Medulla oblongata (tissue), 1 donor: ENCODE measurements around the gene MCF2L2.
"Not testable (repeated sequence)": the region's sequence is repeated elsewhere in the genome, so short reads cannot be mapped to it uniquely, and the experiment has no call there.

Experiments
- DNase-seq: peaks from one replicate; pipeline ENCODE4 v3.0.0-alpha.2; 2015; ENCODE audit errors: extremely low spot score

Gene MCF2L2, protein sequence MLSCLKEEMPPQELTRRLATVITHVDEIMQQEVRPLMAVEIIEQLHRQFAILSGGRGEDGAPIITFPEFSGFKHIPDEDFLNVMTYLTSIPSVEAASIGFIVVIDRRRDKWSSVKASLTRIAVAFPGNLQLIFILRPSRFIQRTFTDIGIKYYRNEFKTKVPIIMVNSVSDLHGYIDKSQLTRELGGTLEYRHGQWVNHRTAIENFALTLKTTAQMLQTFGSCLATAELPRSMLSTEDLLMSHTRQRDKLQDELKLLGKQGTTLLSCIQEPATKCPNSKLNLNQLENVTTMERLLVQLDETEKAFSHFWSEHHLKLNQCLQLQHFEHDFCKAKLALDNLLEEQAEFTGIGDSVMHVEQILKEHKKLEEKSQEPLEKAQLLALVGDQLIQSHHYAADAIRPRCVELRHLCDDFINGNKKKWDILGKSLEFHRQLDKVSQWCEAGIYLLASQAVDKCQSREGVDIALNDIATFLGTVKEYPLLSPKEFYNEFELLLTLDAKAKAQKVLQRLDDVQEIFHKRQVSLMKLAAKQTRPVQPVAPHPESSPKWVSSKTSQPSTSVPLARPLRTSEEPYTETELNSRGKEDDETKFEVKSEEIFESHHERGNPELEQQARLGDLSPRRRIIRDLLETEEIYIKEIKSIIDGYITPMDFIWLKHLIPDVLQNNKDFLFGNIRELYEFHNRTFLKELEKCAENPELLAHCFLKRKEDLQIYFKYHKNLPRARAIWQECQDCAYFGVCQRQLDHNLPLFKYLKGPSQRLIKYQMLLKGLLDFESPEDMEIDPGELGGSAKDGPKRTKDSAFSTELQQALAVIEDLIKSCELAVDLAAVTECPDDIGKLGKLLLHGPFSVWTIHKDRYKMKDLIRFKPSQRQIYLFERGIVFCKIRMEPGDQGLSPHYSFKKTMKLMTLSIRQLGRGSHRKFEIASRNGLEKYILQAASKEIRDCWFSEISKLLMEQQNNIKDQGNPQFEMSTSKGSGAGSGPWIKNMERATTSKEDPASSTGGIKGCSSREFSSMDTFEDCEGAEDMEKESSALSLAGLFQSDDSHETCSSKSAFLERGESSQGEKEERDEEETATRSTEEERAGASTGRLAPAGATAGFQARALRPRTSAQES

DNA sequence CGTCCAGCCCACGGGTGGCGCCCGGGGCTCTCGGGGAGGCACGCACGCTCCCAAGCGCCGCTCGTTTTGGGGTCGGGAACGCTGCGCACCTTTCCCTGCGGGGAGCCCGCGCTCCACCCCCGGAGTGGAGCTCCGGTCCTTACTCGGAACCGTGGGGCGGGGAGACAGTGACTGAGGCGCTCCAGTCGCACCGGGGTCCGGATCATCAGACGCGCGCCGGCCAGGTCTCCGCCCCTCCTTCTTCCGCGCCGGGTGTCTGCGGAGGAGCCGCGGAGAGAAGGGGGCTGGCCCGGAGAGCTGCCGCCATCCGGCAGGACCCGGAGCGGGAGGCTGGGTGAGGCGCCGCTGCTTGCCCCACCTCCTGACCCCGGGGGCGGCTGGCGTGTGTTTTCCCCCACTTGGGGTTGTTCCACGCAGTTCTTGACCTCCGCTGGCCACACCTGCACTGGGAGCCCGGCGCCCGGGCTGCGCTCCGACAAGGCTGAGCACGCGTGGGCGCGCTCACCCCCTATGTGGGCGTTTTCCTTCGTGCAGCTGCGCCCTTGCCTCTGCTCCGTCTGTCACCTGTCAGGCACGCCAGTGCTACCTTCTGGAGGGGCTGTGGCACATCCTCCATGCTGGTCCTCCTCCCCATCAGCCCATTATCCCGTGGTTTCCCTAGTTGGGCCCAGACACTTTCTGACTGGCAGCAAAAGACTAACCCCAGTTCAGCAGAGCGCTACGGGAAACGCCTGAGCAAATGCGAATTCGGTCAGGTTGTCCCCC lies at the start of gene MCF2L2:
TSS of gene MCF2L2 (minus strand) at position 173 of the 765 bp plus-strand sequence. CDS start 642 bp downstream, outside the sequence.
- DNase-seq, result no peak

DNA sequence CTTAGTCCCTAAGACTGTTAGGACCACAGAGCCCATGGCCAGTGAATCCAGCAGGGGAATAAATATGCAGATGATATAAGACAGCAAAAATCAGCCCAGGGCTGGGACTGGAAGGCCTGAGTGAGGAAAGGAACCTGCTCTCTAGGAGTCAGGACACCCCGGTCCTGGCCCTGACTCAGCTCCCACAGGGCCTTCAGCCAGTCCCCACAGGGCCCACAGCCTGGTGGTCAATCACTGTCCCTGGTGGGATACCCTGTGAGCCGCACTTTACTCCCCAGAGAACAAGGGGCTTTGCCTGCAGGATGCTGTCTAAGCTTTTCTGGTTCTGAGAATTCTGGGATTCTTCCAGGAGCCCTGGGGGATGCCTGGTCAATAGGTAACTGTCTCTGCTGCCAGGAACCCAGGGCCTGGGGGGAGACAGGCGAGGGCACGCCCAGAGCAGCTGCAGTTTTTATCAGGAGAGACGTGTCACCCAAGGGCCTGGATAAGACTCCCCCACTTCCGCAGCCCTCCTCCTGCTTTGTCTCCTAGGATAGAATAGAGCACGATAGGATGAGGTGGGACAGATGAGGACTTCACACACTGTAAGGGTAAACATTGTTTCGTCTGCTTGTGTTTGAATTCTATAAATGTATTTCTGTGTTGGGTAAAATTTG lies 49.5 kb upstream of the MCF2L2 start:
- no peak for DNase-seq

DNA sequence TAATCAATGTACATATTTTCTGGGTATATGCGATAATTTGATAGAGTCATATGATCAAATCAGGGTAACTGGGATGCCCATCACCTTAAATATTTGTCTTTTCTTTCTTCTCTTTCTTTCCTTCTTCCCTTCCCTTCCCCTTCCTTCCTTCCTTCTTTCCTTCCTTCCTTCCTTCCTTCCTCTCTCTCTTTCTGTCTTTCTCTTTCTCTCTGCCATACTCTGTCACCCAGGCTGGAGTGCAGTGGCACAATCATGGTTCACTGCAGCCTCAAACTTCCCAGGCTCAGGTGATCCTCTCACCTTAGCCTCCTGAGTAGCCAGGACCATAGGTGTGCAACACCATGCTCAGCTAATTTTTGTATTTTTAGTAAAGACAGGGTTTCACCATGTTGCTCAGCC lies 47.3 kb upstream of the MCF2L2 start:
- DNase-seq, result not testable (repeated sequence)

DNA sequence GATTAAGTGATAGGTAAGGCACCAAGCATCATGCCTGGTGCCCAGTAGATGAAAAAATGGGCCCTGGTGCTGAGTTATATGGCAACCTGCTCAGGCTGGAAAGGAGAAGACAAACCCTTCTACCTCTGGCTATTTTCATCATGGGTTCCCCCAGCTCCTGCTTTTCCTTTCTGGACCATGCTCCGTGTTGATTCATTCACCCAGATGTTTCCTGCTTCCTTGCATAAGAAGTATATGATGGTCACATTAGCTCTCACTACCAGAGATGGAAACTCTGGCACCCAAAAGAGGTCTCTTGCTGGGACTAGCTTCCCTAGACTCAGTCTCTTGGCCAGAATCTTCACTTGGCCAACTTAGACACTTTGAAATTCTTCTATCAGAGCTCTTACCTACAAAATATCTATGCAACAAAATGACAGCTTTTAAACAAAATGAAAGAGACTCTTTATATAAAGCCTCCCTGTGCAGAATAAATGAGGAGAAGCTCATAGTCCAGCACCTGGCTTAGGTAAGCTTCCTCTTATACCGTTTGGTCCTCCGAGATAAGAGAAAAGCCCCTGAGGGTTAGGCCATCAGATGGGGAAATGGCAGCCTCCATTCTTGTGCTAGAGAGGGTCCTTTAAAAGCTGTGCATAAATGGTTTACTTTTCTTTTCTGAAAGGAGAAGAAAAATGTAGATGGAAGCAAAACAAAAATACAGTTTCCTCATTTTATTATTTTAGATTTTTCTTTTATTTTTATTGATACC lies 46.8 kb upstream of the MCF2L2 start:
- no peak for DNase-seq

DNA sequence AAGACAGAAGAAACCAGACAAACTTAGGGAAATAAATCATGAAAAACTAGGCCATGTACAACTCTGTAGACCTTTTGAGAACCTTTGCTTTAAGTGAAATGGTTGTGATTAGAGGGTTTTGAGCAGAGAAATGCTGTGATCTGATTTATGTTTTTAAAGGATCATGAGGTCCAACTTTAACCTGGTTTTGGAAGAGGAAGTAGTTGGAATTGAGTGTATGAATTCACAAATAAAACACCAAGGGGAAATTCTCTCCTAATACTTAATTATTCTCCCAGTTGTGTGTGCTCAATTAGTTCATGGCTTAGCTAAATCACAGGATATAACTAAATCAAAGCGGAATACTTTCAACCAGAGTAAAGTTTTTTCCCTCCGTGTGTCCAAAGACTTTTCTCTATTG lies 45.5 kb upstream of the MCF2L2 start:
- DNase-seq, result no peak

DNA sequence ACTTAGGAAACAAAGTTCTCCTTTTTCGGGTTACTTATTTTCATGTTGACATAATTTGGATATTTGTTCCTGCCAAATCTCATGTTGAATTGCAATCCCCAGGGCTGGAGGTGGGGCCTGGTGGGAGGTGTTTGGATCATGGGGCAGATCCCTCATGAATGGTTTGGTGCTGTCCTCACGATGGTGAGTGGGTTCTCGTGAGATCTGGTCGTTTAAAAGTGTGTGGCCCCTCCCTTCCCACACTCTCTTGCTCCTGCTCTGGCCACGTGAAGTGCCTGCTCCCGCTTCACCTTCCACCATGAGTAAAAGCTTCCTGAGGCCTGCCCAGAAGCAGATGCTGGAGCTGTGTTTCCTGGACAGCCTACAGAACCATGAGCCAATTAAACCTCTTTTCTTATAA lies 43.7 kb upstream of the MCF2L2 start:
- no peak for DNase-seq

DNA sequence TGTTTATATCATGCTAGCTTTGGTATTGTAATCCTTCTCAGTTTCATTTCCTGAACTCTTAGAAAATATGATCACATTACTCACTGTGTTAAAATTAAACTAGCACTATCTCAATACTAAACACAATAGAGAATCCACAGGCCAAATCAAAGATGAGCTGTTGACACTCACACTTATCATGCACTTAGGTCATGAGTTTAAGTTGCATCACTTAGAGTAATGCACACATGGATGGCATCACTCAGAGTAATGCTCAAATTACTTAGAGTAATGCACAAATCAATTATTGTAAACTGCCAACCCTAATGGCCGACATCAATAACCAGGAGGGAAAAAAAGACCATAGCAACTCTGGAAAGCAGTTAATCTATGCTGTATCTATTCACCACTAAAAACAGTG lies 40.0 kb upstream of the MCF2L2 start:
- no peak for DNase-seq

DNA sequence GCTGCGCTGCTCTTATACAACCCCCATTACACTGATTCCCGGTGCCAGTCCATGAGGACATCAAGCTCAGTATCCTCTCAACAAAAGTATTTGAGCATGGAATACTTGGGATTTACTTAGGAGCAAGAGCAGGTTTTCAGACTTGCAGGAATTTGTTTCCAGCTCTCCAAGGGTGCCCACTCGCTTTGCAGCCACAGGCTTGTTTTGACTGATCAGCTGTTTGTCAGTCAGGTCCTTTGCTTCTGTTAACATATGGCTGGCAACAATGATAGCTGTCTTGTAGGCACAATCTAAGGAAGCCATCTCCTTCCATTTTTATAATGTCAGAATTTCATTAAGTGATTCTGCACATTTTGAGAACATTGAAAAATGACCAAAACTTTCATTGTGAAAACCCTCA lies 38.2 kb upstream of the MCF2L2 start:
- DNase-seq, result no peak

DNA sequence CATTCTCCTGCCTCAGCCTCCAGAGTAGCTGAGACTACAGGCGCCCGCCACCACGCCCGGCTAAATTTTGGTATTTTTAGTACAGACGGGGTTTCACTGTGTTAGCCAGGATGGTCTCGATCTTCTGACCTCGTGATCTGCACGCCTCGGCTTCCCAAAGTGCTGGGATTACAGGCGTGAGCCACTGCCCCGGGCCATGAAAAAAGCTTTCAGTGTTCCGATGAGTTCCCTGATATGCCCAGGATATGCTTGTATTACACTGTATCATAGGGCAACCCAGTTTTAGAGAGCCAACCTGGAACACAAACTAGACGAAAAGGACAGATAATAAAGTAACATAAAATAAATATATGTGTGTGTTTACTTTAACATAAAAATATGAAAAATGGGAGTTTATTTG lies 37.3 kb upstream of the MCF2L2 start:
- DNase-seq, result not testable (repeated sequence)

DNA sequence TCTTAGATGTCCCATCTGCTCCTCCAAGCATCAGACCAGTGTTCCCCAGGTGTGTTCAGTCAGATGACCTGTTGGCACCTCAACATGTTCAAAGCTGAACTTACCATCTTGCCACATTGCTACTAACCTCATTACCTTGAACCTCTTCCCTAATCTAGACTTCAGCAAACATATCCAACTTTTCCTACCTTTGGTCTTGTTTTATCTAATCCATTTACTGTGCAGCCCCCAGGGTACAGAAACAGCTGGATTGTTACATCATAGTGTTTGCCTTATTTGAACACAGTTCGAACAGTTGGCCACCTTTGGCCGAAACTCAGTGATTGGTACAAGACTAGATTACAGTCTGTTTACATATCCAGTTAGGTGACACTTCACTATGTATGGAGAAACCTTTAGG lies 36.1 kb upstream of the MCF2L2 start:
- no peak for DNase-seq

DNA sequence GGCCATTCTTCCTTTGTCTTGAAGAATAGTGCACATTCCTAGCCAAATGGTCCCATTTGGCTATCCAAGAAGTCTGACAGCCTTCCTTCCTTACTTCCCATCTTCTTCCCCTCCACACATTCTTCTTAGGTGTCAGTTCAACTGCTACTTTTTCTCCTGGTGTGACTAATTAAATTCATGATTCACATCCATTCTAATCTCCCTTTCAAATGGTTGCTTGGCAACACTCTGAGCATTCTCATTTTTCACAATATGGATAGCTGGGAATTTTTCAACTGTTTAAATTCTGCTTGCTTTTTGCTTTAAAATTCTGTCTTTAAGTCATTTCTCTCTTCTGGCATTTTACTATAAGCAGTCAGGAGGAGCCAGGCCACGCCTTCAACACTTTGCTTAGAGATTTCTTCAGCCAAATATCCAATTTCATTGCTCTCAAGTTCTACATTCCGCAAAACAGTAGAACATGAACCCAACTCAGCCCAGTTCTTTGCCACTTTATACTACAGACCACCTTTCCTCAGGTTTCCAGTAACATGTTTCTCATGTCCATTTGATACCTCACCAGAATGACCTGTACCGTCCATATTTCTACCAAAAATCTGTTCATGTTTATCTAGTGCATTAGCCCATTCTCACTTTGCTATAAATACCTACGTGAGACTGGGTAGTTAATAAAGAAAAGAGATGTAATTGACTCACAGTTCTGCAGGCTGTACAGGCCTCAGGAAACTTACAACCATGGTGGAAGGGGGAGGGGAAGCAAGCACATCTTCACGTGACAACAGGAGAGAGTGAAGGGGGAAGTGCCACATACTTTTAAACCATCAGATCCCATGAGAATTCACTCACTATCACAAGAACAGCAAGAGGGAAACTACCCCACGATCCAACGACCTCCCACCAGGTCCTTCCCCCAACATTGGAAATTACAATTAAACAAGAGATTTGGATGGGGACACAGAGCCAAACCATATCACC lies 31.9 kb upstream of the MCF2L2 start:
- DNase-seq, result no peak

DNA sequence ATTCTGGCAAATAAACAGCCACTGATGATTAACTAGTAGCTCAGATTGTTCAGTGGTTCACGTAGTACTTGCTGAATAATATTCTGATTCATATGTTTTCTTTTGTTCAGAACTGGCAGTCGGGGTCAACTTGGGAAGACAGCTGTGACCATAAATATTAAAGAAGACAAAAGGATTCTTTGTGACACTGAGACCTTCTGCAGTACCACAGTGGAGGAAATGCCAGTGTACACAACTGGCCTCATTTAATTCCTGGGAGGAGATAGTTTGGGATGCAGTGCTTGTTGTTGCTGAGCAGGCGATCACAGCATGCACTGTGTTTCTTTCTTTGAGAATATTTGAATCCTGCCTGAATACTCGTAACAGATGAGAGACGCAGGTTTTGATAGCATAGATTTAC lies 26.7 kb upstream of the MCF2L2 start:
- DNase-seq, result peak; percentile 84

DNA sequence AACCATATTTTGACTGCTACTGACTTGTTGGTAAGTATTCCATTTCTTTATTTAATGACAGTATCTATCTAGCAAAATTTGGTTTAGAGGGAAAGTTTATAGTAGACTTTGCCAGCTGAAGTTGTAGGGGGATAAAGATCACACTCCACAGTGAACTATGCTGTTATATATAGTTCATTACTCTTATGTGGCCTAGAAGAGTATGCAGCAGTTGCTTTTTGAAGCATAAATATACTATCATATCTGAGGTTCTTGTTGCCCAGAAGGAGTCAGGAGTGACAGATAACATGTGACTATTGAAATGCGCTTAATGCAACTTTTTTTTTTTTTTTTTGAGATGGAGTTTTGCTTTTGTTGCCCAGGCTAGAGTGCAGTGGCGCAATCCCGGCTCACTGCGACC lies 25.6 kb upstream of the MCF2L2 start:
- DNase-seq, result no peak

DNA sequence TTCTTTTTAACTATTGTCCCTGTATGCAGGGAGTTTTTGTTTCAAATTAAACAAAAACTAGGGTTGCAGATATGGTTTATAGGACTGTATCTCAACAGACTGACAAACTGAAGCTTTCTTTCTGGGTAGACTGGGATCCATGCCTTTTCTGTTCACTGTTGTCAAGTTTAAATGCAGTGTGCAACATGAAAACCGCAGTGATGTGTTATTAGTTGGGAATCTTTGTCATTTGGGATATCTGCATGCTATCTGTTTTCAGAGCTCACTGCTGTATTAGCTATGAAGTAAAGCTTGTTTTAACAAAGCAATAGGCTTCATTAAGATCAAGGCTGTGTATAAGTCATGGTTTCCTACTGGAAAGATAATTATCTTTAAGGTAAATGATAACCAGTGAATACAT lies 21.4 kb upstream of the MCF2L2 start:
- peak; percentile 26 for DNase-seq

DNA sequence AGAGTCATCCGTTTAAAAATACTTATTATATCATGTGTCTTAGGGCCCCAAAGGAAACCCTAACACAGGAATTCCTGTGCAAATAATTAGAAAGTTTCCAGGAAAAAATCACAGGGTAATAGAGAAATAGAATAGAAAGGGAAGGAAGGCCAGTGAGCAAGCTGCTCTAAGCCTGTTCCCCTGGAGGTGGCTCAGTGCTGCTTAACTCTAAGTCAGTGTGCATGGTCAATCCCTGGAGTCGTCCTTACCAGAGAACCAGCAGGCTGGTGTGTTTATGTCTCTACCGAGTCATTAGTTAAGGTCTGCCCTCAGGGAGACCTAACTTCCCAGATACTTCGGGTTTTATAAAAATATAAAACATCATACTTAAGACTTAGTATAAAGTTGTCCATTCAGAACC lies 21.0 kb upstream of the MCF2L2 start:
- peak; percentile 66 for DNase-seq

DNA sequence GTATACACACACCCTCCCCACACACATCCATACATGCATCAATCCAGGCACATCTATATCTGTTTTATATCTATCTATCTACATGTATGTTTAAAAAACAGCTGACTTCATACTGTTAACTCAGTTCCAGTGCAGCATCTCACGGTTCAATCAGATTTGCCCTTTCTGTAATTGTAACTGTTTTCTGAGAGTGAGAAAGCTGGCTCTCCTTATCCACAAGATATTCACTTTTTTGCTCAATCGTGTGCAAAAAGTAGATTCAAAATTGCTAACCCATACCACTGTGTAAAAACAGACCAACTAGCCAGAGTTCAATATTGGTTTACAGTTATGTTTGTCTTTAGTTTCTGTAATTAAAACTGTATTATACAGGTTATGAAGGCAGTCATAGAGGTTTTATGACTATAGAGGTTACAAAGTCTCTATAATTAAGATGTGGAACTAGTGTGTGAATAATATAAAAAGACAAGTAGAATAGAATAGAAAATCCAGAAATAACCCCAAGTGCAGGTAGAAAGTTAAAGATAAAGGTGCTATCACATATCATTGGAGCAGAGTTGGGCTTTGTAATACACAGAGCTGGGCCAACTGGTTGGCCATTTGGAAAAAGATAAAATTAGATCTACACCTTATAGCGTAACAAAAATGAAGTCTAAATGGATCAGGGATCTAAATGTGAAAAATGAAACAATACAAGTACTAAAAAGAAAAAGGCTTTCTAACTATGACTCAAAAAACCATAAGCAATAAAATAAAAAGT lies 20.1 kb upstream of the MCF2L2 start:
- peak; percentile 21 for DNase-seq

DNA sequence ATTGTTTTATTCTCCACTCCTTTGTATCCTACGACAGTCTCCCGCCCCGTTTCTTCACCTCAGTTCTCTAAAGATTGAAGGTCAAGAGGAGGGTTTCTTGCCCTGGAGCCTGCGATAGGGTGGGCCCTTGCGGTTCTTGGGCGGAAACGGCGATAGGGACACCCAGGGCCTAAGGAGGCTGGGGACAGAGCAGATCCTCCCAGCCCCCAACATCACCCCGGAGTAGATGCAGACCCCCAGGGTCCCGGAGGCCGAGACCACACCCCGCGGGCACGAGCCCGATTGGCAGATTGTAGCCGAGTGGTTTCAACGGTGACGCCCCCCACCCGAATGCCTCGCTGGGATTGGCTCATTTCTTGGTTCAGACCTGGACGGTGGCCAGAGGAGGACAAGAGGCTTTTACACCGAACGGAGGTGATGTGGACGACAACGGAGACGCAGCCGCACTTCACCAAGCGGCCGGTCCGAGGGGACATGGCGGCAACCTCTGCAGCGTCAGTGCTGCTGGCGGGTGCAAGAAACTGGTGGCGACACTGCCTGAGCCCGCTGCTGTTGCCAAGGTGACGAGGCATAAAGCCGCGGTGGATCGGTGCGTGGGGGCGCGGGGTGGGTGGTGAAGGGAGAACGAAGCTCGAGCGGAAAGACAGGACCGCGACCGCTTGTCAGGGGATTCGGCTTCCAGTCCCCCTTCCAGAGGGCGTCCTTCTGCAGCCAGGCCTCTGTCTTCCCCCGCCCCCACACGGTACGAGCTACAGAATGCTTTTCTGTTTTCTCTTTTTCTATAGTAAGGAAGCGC lies 19.0 kb upstream of the MCF2L2 start:
- peak; percentile 84 for DNase-seq

DNA sequence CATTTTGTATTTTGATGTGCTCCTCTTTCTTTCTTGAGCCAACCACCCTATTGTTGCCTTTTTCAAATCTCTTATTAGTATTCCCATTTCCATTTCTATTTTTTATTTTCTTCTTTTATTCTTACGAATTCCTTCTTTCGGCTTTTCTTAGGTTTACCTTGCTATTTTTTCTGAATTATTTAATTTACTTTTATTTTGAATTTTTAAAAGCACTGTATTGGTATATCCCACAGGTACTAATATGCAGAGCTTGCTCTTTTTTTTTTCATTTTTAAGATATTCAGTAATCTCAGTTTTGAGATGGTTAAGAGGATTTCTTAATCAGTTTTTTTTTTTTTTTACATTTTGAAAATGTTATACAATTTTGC lies 18.4 kb upstream of the MCF2L2 start:
- DNase-seq, result no peak
